PC-9 (cell line): ENCODE results near the gene IFT122. TPM values are rescaled to one million over a fixed set of nuclear protein-coding genes. Genes with fewer than 3 reads are reported as not detected.

Experiments used
- BruUV-seq: library from RNA; stranded (reverse); fragments of 400-500 nt; replicated peaks from 2 replicates; lab custom pipeline; 2021; lab: Mats Ljungman, UMichigan
- CTCF ChIA-PET: fragments of 300-600 bp; sonication (Branson Sonifier 250); formaldehyde crosslinking; loops from one replicate; lab custom pipeline; 2022; ENCODE audit warnings: antibody characterized with exemption; lab: Charles Lee
- POLR2A ChIA-PET: fragments of 300-600 bp; sonication (Branson Sonifier 250); formaldehyde crosslinking; loops from one replicate; lab custom pipeline; 2022; ENCODE audit warnings: antibody characterized with exemption; ENCODE audit not compliant: unreplicated experiment; lab: Charles Lee
- DNase-seq, 2 experiments: peaks; one replicate each; pipeline versions ENCODE4 v3.0.0 to v3.0.0-alpha.2; 2015 to 2022; ENCODE audit warnings: mixed read lengths in 1 of 2
- H2AFZ ChIP-seq: fragments of 200-600 bp; sonication (generic); 2 replicates; pipeline ENCODE4 v1.8.1; 2017; ENCODE audit warnings: antibody characterized with exemption
- H3F3A ChIP-seq: fragments of 200-600 bp; sonication (generic); 2 replicates; pipeline ENCODE4 v1.8.1; 2017; ENCODE audit warnings: antibody characterized with exemption, mild to moderate bottlenecking, low read depth; ENCODE audit not compliant: insufficient read depth
- H3K27ac ChIP-seq: fragments of 200-600 bp; sonication (generic); 2 replicates; pipeline ENCODE4 v1.6.1; 2016; ENCODE audit warnings: mixed run types
- H3K27me3 ChIP-seq: fragments of 200-600 bp; sonication (generic); 2 replicates; pipeline ENCODE4 v1.6.1; 2016; ENCODE audit warnings: low read depth, mixed run types; ENCODE audit not compliant: insufficient read depth
- H3K36me3 ChIP-seq: fragments of 200-600 bp; sonication (generic); 2 replicates; pipeline ENCODE4 v1.6.1; 2016; ENCODE audit warnings: low read depth, mixed run types
- H3K4me1 ChIP-seq: fragments of 200-600 bp; sonication (generic); replicated peaks from 2 replicates; pipeline ENCODE4 v1.6.1; 2016; ENCODE audit warnings: mixed run types; ENCODE audit not compliant: insufficient read depth
- H3K4me2 ChIP-seq: fragments of 200-600 bp; sonication (generic); 2 replicates; pipeline ENCODE4 v1.6.1; 2017; ENCODE audit warnings: mixed run types
- H3K4me3 ChIP-seq: fragments of 200-600 bp; sonication (generic); 2 replicates; pipeline ENCODE4 v1.6.1; 2016; ENCODE audit warnings: mixed run types
- H3K79me2 ChIP-seq: fragments of 200-600 bp; sonication (generic); 2 replicates; pipeline ENCODE4 v1.6.1; 2017; ENCODE audit warnings: low read depth, mixed run types
- H3K9me2 ChIP-seq: fragments of 200-600 bp; sonication (generic); 2 replicates; pipeline ENCODE4 v1.8.1; 2017; ENCODE audit warnings: mild to moderate bottlenecking; ENCODE audit not compliant: insufficient read depth
- H3K9me3 ChIP-seq: fragments of 200-600 bp; sonication (generic); 2 replicates; pipeline ENCODE4 v1.8.1; 2016; ENCODE audit warnings: low read depth; ENCODE audit not compliant: insufficient read depth
- H4K20me1 ChIP-seq: fragments of 200-600 bp; sonication (generic); 2 replicates; pipeline ENCODE4 v1.8.1; 2017; ENCODE audit not compliant: insufficient read depth
- CTCF ChIP-seq: fragments of 200-600 bp; sonication (generic); conservative IDR thresholded peaks from 2 replicates; pipeline ENCODE4 v1.6.1; 2017; ENCODE audit warnings: mixed run types, antibody characterized with exemption, mild to moderate bottlenecking, moderate library complexity
- EZH2 ChIP-seq: fragments of 200-600 bp; sonication (generic); IDR thresholded peaks from 2 replicates; pipeline ENCODE4 v1.8.0; 2017; ENCODE audit warnings: antibody characterized with exemption, low read depth
- intact Hi-C: fragments of 100-400 bp; cut with micrococcal nuclease; formaldehyde crosslinking; loops from one replicate; pipeline ENCODE4 v1.10.0; 2022; ENCODE audit not compliant: unreplicated experiment
- total RNA-seq: library from RNA; stranded (reverse); gene quantifications from 2 replicates; pipeline ENCODE4 v1.2.3, GENCODE V29; 2021

IFT122 gene
- total RNA-seq, 1 experiment from 2014 or later, result 55.6 TPM

- Histone ChIP-seq H3K4me3 (no peak overlapping the region), H2AFZ (no peak overlapping the region), H3F3A (peaks cover 16% of the 10 kb centered on the region), H3K27ac (no peak overlapping the region), H3K9me2 (no peaks in the 10 kb centered on the region), H3K4me1 (peaks cover 23% of the 10 kb centered on the region), H3K9me3 (no peaks in the 10 kb centered on the region), H3K79me2 (no peaks in the 10 kb centered on the region), H3K4me2 (no peak overlapping the region), H4K20me1 (no peaks in the 10 kb centered on the region), H3K27me3 (no peaks in the 10 kb centered on the region), H3K36me3 (no peaks in the 10 kb centered on the region)
- DNase-seq, result no peak
- TF ChIP-seq EZH2 (no peak), CTCF (no peak)
- CTCF ChIA-PET, result no interaction called here
- intact Hi-C loops, result no loop called here
- POLR2A ChIA-PET, result no interaction called here
- no TSS peak for BruUV-seq
These were observed 90.8 kb downstream of the IFT122 start for GRCh38 chr3:129530821-129531220.

- intact Hi-C loops, result no loop called here
- no TSS peak for BruUV-seq
- no peak overlapping the region for H3K4me2 ChIP-seq
- no peak for DNase-seq
- H3K9me2 ChIP-seq, result no peaks in the 10 kb centered on the region
- H3K27me3 ChIP-seq, result no peaks in the 10 kb centered on the region
- no peak overlapping the region for H3K27ac ChIP-seq
- TF ChIP-seq EZH2 (no peak), CTCF (no peak)
- H2AFZ ChIP-seq, result no peak overlapping the region
- no peak overlapping the region for H3K4me3 ChIP-seq
- no peaks in the 10 kb centered on the region for H3K36me3 ChIP-seq
- peaks cover 21% of the 10 kb centered on the region for H3F3A ChIP-seq
- peaks cover 26% of the 10 kb centered on the region for H3K4me1 ChIP-seq
- H3K9me3 ChIP-seq, result no peaks in the 10 kb centered on the region
- H4K20me1 ChIP-seq, result no peaks in the 10 kb centered on the region
- ChIA-PET CTCF (no interaction called here), POLR2A (no interaction called here)
- no peaks in the 10 kb centered on the region for H3K79me2 ChIP-seq
These were observed 91.7 kb downstream of the IFT122 start for GRCh38 chr3:129531699-129532098.

- TF ChIP-seq EZH2, result no peak
- no peak for TF ChIP-seq CTCF
These were observed 92.2 kb downstream of the IFT122 start for GRCh38 chr3:129532261-129532660.

More at GRCh38 chr3:129532261-129532660, 92.2 kb downstream of the IFT122 start:
- H2AFZ ChIP-seq, result no peak overlapping the region
- H4K20me1 ChIP-seq, result no peaks in the 10 kb centered on the region
- no peaks in the 10 kb centered on the region for H3K27me3 ChIP-seq
- intact Hi-C loops, result no loop called here
- H3F3A ChIP-seq, result peaks cover 21% of the 10 kb centered on the region
- POLR2A ChIA-PET, result no interaction called here
- no peaks in the 10 kb centered on the region for H3K9me3 ChIP-seq
- CTCF ChIA-PET, result no interaction called here
- DNase-seq, result no peak
- no TSS peak for BruUV-seq
- H3K9me2 ChIP-seq, result no peaks in the 10 kb centered on the region
- no peak overlapping the region for H3K27ac ChIP-seq
- peaks cover 26% of the 10 kb centered on the region for H3K4me1 ChIP-seq
- H3K36me3 ChIP-seq, result no peaks in the 10 kb centered on the region
- H3K79me2 ChIP-seq, result no peaks in the 10 kb centered on the region
- H3K4me2 ChIP-seq, result no peak overlapping the region
- no peak overlapping the region for H3K4me3 ChIP-seq
